NB4 (cell line): Measurements from ENCODE around the gene FAM177A1.

Experiments used
- DNase-seq: peaks from one replicate; pipeline ENCODE4 v3.0.0; 2010; ENCODE audit warnings: low read depth
- H3K4me3 ChIP-seq: one replicate; pipeline ENCODE4 v1.5.1; 2011; ENCODE audit warnings: mild to moderate bottlenecking, low read depth, low read length, moderate library complexity
- MYC ChIP-seq: IDR thresholded peaks from 2 replicates; pipeline ENCODE4 v1.6.1; 2011; ENCODE audit warnings: low read depth, low read length
- POLR2A ChIP-seq: IDR thresholded peaks from 2 replicates; pipeline ENCODE4 v1.6.1; 2011; ENCODE audit warnings: mild to moderate bottlenecking; ENCODE audit not compliant: insufficient read length; ENCODE audit errors: extremely low read depth
- TF ChIP-seq, protein P1 (sequence below): IDR thresholded peaks from one replicate; pipeline ENCODE4 v1.5.1; 2012; ENCODE audit warnings: low read depth, low read length
- TF ChIP-seq, protein P2 (sequence below): IDR thresholded peaks from 2 replicates; pipeline ENCODE4 v1.6.1; 2011; ENCODE audit warnings: low read depth, low read length

The FAM177A1 gene

DNA sequence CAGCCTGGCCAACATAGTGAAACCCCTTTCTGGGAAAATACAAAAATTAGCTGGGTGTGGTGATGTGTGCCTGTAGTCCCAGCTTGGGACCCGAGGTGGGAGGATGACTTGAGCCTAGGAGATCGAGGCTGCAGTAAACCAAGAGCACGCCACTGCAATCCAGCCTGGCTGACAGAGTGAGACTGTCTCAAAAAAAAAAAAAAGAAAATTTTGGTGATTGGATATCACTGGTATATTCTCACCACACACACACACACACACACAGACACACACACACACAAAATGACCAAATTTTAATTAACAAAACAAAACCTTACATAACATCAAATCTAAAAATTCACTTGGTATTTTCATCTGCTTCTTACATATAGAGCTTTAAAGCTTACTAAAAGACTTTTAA, 3.4 kb upstream of the FAM177A1 start:
- no peak for DNase-seq
- TF ChIP-seq MYC (no peak), POLR2A (no peak)
- TF ChIP-seq, protein P1, sequence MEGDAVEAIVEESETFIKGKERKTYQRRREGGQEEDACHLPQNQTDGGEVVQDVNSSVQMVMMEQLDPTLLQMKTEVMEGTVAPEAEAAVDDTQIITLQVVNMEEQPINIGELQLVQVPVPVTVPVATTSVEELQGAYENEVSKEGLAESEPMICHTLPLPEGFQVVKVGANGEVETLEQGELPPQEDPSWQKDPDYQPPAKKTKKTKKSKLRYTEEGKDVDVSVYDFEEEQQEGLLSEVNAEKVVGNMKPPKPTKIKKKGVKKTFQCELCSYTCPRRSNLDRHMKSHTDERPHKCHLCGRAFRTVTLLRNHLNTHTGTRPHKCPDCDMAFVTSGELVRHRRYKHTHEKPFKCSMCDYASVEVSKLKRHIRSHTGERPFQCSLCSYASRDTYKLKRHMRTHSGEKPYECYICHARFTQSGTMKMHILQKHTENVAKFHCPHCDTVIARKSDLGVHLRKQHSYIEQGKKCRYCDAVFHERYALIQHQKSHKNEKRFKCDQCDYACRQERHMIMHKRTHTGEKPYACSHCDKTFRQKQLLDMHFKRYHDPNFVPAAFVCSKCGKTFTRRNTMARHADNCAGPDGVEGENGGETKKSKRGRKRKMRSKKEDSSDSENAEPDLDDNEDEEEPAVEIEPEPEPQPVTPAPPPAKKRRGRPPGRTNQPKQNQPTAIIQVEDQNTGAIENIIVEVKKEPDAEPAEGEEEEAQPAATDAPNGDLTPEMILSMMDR = no peak
- TF ChIP-seq, protein P2, sequence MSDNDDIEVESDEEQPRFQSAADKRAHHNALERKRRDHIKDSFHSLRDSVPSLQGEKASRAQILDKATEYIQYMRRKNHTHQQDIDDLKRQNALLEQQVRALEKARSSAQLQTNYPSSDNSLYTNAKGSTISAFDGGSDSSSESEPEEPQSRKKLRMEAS = no peak
- no peak overlapping the region for H3K4me3 ChIP-seq

DNA sequence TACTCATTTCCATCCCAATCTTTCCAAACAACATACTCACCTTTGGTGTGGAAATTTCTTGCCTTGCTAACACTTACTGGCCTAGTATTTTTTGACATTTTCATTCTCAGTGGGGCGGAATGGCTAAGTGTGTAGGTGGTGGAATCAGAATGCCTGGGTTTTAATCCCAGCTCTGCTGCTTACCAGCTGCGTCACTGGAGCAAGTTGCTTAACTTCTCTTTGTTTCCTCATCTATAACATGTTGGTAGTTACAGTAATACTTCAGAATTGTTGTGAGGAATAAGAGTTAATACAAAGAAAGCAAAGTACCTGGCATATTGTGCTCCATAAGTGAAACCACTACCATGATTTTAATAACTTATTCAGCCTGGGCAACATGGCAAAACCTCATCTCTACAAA, 3.0 kb upstream of the FAM177A1 start:
- no peak overlapping the region for H3K4me3 ChIP-seq
- DNase-seq = no peak
- TF ChIP-seq, protein P1 = no peak
- TF ChIP-seq, protein P2 = no peak
- TF ChIP-seq MYC (no peak), POLR2A (no peak)

DNA sequence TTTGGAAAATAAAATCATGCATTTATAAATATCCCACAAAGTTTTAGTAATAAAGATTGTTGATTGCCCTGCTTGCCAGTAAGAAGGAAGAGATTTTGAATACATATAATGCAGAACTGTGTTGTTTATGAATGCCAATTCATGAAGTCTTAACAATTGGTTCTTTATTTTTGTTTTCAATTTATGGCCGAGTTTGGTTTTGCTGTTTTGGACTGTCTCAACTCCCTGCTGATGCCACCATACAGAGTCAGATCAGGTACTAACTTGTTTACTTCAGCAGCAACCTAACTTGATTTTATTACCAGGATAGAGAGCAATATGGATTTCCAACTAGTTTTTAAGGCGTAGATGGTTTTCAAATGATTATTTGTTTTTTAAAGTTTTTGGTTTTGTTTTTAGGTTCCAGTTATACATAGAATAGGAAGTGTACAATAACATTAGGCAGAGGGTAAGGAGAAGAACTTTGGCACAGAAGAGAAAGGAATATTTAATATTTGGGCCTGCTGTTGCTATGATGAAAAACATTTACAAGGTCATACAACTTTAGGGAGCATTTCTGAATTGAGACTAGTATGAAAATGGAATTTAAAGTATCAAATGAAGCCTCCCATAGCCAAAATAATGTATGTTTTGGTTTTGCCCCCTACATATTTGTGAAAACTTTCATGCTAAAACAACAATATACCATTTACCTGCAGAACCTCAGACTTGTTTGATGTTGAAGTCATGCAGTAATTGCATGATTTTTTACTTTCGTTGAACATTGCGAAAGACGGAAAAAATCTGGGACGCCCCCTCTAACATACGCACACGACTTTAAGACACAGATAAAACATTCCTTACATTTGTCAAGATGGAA, 904 bp upstream of the FAM177A1 start:
- TF ChIP-seq, protein P2 = no peak
- TF ChIP-seq MYC = no peak
- TF ChIP-seq, protein P1 = no peak
- no peak for TF ChIP-seq POLR2A
- no peak for DNase-seq
- peak overlapping the region; percentile 86 for H3K4me3 ChIP-seq

DNA sequence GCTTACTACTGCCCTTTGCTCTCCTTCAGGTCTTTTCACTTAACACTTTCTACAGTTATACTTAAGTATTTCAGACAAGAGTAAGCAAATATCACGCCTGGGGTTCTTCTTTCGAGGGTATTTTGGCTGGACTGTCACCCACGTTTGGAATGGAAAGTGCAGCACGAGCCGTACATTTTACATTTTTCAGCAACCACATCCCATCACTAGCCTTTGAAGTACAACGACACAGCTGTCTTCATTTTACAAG, 349 bp upstream of the FAM177A1 start:
- no peak for DNase-seq
- TF ChIP-seq POLR2A (no peak), MYC (no peak)
- TF ChIP-seq, protein P1 = no peak
- TF ChIP-seq, protein P2 = no peak
- peak overlapping the region; percentile 86 for H3K4me3 ChIP-seq

DNA sequence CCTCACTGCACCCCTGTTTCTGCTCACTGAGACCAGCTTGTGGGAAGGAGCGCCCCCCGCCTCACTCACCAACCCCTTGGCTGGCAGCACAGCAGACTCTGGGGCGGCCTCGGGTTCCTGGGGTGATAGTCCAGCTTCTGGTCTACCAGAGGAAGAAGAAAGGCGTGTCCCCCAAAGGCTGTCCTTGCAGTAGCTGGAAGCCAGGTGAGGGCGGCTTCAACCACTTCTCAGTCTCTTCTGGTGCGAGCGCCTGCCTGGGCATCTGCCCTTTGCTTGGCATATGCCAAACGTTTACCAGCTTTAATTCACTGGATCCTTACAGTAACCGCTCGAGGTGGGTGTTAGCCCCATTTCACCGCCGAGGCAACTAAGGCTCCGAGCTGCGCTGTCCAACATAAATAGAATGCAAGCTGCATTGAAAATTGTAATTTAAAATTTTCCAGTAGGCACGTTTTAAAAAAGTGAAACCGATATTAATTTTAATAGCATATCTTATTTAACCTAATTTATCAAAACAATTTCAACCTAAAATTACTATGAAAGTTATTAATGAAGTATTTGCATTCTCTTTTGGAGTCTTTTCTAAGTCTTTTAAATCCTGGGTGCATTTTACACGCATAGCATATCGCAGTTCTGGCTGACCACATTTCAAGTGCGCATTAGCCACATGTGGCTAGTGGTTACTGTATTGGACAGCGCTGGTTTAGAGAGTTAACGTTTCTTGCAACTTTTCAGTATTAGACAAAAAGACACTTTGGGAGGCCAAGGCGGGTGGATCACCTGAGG, 872 bp downstream of the FAM177A1 start:
- H3K4me3 ChIP-seq = peak overlapping the region; percentile 63
- TF ChIP-seq MYC = no peak
- TF ChIP-seq POLR2A = no peak
- TF ChIP-seq, protein P2 = no peak
- TF ChIP-seq, protein P1 = no peak
- DNase-seq = peak; percentile 15
